Astrocyte of the hippocampus (primary cell): ENCODE results near the gene VAV3.
"Not testable (repeated sequence)": the region's sequence is repeated elsewhere in the genome, so short reads cannot be mapped to it uniquely, and the experiment has no call there.

Experiments
- DNase-seq: peaks from one replicate; pipeline ENCODE4 v3.0.0; 2011; ENCODE audit warnings: low read depth, low spot score

VAV3 gene

GRCh38 chr1:107740579-107740978, 224.4 kb downstream of the VAV3 start:
- no peak for DNase-seq

- no peak for DNase-seq
Measured at GRCh38 chr1:107739651-107740050, 225.3 kb downstream of the VAV3 start.

GRCh38 chr1:107739201-107739600, 225.8 kb downstream of the VAV3 start:
- DNase-seq: no peak

- peak; percentile 18 for DNase-seq
Measured at GRCh38 chr1:107733401-107733800, 231.6 kb downstream of the VAV3 start.

GRCh38 chr1:107727866-107728265, 237.1 kb downstream of the VAV3 start:
- no peak for DNase-seq

- DNase-seq: no peak
Measured at GRCh38 chr1:107726860-107727259, 238.1 kb downstream of the VAV3 start.

- peak; percentile 56 for DNase-seq
Measured at GRCh38 chr1:107724648-107725047, 240.3 kb downstream of the VAV3 start.

- DNase-seq: not testable (repeated sequence)
Measured at GRCh38 chr1:107720210-107720609, 244.8 kb downstream of the VAV3 start.

GRCh38 chr1:107710005-107710404, 255.0 kb downstream of the VAV3 start:
- DNase-seq: no peak

- DNase-seq: no peak
Measured at GRCh38 chr1:107707111-107707510, 257.9 kb downstream of the VAV3 start.

- no peak for DNase-seq
Measured at GRCh38 chr1:107706182-107706581, 258.8 kb downstream of the VAV3 start.

GRCh38 chr1:107704911-107705310, 260.1 kb downstream of the VAV3 start:
- DNase-seq: peak; percentile 23

- DNase-seq: no peak
Measured at GRCh38 chr1:107702946-107703571, 261.9 kb downstream of the VAV3 start.

GRCh38 chr1:107700651-107701050, 264.3 kb downstream of the VAV3 start:
- peak; percentile 25 for DNase-seq

GRCh38 chr1:107698161-107698560, 266.8 kb downstream of the VAV3 start:
- DNase-seq: no peak

- no peak for DNase-seq
Measured at GRCh38 chr1:107695341-107695740, 269.6 kb downstream of the VAV3 start.

- no peak for DNase-seq
Measured at GRCh38 chr1:107692580-107693345, 272.2 kb downstream of the VAV3 start.

- no peak for DNase-seq
Measured at GRCh38 chr1:107691540-107691939, 273.4 kb downstream of the VAV3 start.

GRCh38 chr1:107690491-107690890, 274.5 kb downstream of the VAV3 start:
- DNase-seq: no peak

- DNase-seq: no peak
Measured at GRCh38 chr1:107689733-107690132, 275.2 kb downstream of the VAV3 start.

- no peak for DNase-seq
Measured at GRCh38 chr1:107689159-107689558, 275.8 kb downstream of the VAV3 start.

GRCh38 chr1:107687849-107688753, 276.9 kb downstream of the VAV3 start:
- DNase-seq: peak; percentile 31
